Calu3 (cell line): ENCODE measurements around the gene AGK. TPM values are rescaled to one million over a fixed set of nuclear protein-coding genes. Genes with fewer than 3 reads are reported as not detected.

ENCODE experiments used
- BruUV-seq: library from RNA; stranded (reverse); fragments of 400-500 nt; replicated peaks from 2 replicates; lab custom pipeline; 2021; lab: Mats Ljungman, UMichigan
- CTCF ChIA-PET: fragments of 300-600 bp; sonication (Branson Sonifier 250); formaldehyde crosslinking; loops from one replicate; lab custom pipeline; 2022; ENCODE audit warnings: antibody characterized with exemption; lab: Charles Lee
- DNase-seq: peaks from one replicate; pipeline ENCODE4 v3.0.0; 2022
- H3K27ac Mint-ChIP-seq: one replicate; pipeline ENCODE4 v1.8.0; 2022; ENCODE audit warnings: mixed read lengths; ENCODE audit not compliant: unreplicated experiment
- H3K27me3 Mint-ChIP-seq: one replicate; pipeline ENCODE4 v1.8.0; 2022; ENCODE audit warnings: mixed read lengths; ENCODE audit not compliant: unreplicated experiment
- H3K36me3 Mint-ChIP-seq: one replicate; pipeline ENCODE4 v1.8.0; 2022; ENCODE audit warnings: mild to moderate bottlenecking, moderate library complexity, mixed read lengths; ENCODE audit not compliant: insufficient read depth, unreplicated experiment
- H3K4me1 Mint-ChIP-seq: one replicate; pipeline ENCODE4 v1.8.0; 2022; ENCODE audit warnings: mild to moderate bottlenecking, low read depth, mixed read lengths; ENCODE audit not compliant: unreplicated experiment
- H3K4me3 Mint-ChIP-seq: one replicate; pipeline ENCODE4 v1.8.0; 2022; ENCODE audit warnings: mild to moderate bottlenecking, low read depth, moderate library complexity, mixed read lengths; ENCODE audit not compliant: unreplicated experiment
- H3K9me3 Mint-ChIP-seq: one replicate; pipeline ENCODE4 v1.8.0; 2022; ENCODE audit warnings: low read depth, mixed read lengths; ENCODE audit not compliant: unreplicated experiment
- CTCF ChIP-seq: fragments of 200-600 bp; IDR thresholded peaks from one replicate; pipeline ENCODE4 v1.8.0; 2022; ENCODE audit warnings: antibody characterized with exemption; ENCODE audit not compliant: unreplicated experiment
- intact Hi-C: fragments of 100-400 bp; cut with micrococcal nuclease; formaldehyde crosslinking; loops from one replicate; pipeline ENCODE4 v1.10.0; 2022; ENCODE audit not compliant: unreplicated experiment
- total RNA-seq: library from RNA; stranded (reverse); gene quantifications from 2 replicates; pipeline ENCODE4 v1.2.3, GENCODE V29; 2022

AGK gene
- total RNA-seq, 1 experiment from 2014 or later: 32.3 TPM

GRCh38 chr7:141649865-141650634 is 98.8 kb downstream of the AGK start:
- CTCF ChIA-PET: interaction anchor here (1.2 to 1.9 kb wide), 2 partner anchors 13 to 88 kb away, joined by 8 to 10 read pairs; partner anchors contain the start of gene SSBP1
- H3K9me3 Mint-ChIP-seq: no peaks in the 10 kb centered on the region
- BruUV-seq: no TSS peak
- peaks cover 18% of the 10 kb centered on the region for H3K36me3 Mint-ChIP-seq
- peaks cover 7% of the 10 kb centered on the region for H3K4me1 Mint-ChIP-seq
- peak; percentile 58 for DNase-seq
- intact Hi-C loops: loop anchor here (5.0 kb wide), 2 partner anchors 137 to 578 kb away; partner anchors contain the start of gene TMEM178B
- H3K27me3 Mint-ChIP-seq: no peaks in the 10 kb centered on the region
- TF ChIP-seq CTCF: peak; percentile 49
- no peak overlapping the region for H3K27ac Mint-ChIP-seq
- H3K4me3 Mint-ChIP-seq: no peak overlapping the region

- no peak for TF ChIP-seq CTCF
- H3K9me3 Mint-ChIP-seq: no peaks in the 10 kb centered on the region
- intact Hi-C loops: loop anchor here (5.0 kb wide), 2 partner anchors 136 to 579 kb away; partner anchors contain the start of gene TMEM178B
Observed at GRCh38 chr7:141651417-141651816, 100.2 kb downstream of the AGK start.

GRCh38 chr7:141652691-141653090 is 101.5 kb downstream of the AGK start:
- CTCF ChIA-PET: no interaction called here

More at GRCh38 chr7:141651417-141651816, 100.2 kb downstream of the AGK start:
- Mint-ChIP-seq H3K27me3 (no peaks in the 10 kb centered on the region), H3K36me3 (peaks cover 22% of the 10 kb centered on the region), H3K4me3 (no peak overlapping the region), H3K27ac (no peak overlapping the region), H3K4me1 (peaks cover 7% of the 10 kb centered on the region)
- DNase-seq: no peak
- BruUV-seq: no TSS peak
- CTCF ChIA-PET: no interaction called here

GRCh38 chr7:141654551-141654950 is 103.3 kb downstream of the AGK start:
- H3K9me3 Mint-ChIP-seq: no peaks in the 10 kb centered on the region
- no peak overlapping the region for H3K4me3 Mint-ChIP-seq
- peaks cover 6% of the 10 kb centered on the region for H3K4me1 Mint-ChIP-seq
- H3K27ac Mint-ChIP-seq: peak overlapping the region; percentile 44
- no peaks in the 10 kb centered on the region for H3K27me3 Mint-ChIP-seq
- peak; percentile 71 for DNase-seq
- TF ChIP-seq CTCF: peak; percentile 68
- intact Hi-C loops: loop anchor here (1.0 to 5.0 kb wide), 3 partner anchors 84 to 582 kb away; partner anchors contain the start of genes SSBP1 and TMEM178B
- H3K36me3 Mint-ChIP-seq: peaks cover 14% of the 10 kb centered on the region
- no TSS peak for BruUV-seq
- CTCF ChIA-PET: interaction anchor here (0.6 to 1.4 kb wide), 6 partner anchors 9 to 142 kb away, joined by 3 to 17 read pairs (median 6); partner anchors contain the start of gene SSBP1

More at GRCh38 chr7:141652691-141653090, 101.5 kb downstream of the AGK start:
- intact Hi-C loops: loop anchor here (5.0 kb wide), 2 partner anchors 135 to 580 kb away; partner anchors contain the start of gene TMEM178B
- BruUV-seq: no TSS peak
- H3K4me1 Mint-ChIP-seq: peaks cover 7% of the 10 kb centered on the region
- TF ChIP-seq CTCF: no peak
- no peak overlapping the region for H3K4me3 Mint-ChIP-seq
- H3K27ac Mint-ChIP-seq: no peak overlapping the region
- no peaks in the 10 kb centered on the region for H3K27me3 Mint-ChIP-seq
- no peak for DNase-seq
- peaks cover 22% of the 10 kb centered on the region for H3K36me3 Mint-ChIP-seq
- no peaks in the 10 kb centered on the region for H3K9me3 Mint-ChIP-seq
